ENCODE data around the gene MEFV.

DNA sequence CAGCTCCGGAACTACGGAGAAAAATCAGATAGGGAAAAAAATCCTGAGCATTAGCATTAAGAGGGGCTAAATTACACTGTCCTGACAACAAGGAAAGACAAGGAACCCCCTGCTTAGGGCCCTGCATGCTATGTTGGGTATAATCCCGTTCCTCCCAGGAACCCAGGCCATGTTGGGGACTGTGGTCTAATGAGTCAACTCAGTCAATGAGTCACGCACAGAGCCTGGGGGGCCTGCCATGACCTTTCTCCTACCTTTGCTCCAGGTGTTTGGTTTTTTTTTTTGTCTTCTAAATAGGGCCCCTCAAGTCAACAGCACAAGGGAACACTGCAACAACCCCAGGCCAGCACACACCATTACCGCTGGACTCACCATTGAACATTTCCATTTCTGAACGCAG, 12.6 kb downstream of the MEFV start:
- TF ChIP-seq, protein P1, sequence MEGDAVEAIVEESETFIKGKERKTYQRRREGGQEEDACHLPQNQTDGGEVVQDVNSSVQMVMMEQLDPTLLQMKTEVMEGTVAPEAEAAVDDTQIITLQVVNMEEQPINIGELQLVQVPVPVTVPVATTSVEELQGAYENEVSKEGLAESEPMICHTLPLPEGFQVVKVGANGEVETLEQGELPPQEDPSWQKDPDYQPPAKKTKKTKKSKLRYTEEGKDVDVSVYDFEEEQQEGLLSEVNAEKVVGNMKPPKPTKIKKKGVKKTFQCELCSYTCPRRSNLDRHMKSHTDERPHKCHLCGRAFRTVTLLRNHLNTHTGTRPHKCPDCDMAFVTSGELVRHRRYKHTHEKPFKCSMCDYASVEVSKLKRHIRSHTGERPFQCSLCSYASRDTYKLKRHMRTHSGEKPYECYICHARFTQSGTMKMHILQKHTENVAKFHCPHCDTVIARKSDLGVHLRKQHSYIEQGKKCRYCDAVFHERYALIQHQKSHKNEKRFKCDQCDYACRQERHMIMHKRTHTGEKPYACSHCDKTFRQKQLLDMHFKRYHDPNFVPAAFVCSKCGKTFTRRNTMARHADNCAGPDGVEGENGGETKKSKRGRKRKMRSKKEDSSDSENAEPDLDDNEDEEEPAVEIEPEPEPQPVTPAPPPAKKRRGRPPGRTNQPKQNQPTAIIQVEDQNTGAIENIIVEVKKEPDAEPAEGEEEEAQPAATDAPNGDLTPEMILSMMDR (conservative IDR thresholded peaks at IDR 0.05 in 1 of 2, IDR thresholded peaks at IDR 0.05 in 1 of 2; ENCODE audit: extremely low read depth in 1 of 2, insufficient read depth in 1 of 2, low read depth in 1 of 2, low read length in 2 of 2): no peak
- no peak for TF ChIP-seq EZH2 (IDR thresholded peaks at IDR 0.05; ENCODE audit: borderline replicate concordance, low read length)
